ENCODE measurements around the gene TAF12.
"Not testable (repeated sequence)": the region's sequence is repeated elsewhere in the genome, so short reads cannot be mapped to it uniquely, and the experiment has no call there.

Gene TAF12

GRCh38 chr1:28644494-28644893 lies 1.6 kb upstream of the TAF12 start:
- DNase-seq = no peak

- no peak for DNase-seq
These were observed 616 bp downstream of the TAF12 start for GRCh38 chr1:28642056-28642846.

DNA sequence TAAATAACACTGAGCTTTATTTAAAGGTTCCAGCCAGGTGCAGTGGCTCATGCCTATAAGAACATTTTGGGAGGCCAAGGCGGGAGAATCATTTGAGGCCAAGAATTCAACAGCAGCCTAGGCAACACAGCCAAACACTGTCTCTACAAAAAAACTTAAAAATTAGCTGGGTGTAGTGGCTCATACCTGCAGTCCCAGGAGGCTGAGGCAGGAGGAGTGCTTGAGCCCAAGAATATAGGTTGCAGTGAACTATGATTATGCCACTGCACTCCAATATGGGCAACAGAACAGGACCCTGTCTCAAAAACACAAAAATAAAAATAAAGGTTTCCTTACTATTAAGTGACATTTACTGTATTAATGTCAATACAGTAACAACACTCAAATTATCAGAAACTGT lies 2.1 kb downstream of the TAF12 start:
- DNase-seq = no peak

DNA sequence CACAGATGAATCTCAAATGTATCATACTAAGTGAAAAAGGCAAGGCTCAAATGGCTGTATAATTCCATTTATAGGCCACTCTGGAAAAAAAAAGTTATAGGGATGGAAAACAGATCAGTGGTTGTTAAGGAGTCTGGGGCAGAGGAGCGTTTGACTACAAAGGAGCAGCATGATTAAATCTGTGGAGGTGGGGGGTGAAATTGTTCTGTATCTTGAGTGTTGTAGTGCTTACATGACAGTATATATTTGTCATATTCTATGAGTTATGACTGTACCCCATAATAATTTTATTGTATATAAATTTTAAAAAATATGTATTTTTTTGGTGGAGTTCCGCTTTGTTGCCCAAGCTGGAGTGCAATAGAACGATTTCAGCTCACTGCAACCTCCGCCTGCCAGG lies 10.3 kb downstream of the TAF12 start:
- DNase-seq = no peak

DNA sequence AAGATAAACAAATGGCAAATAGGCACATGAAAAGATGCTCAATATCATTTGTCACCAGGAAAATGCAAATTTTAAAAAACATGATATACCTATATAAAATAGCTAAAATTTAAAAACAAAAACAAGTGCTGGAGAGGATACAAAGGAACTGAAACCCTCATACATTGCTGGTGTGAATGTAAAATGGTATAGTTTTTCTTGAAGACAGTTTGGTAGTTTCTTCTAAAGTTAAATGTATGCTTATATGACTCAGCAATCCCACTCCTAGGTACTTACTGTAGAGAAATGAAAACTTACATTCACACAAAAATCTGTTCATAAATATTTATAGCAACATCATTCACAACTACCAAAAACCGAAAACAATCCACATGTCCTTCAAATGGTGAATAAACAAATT lies 11.2 kb downstream of the TAF12 start:
- no peak for DNase-seq

- DNase-seq = no peak
These were observed 29.7 kb downstream of the TAF12 start for GRCh38 chr1:28613175-28613574.

DNA sequence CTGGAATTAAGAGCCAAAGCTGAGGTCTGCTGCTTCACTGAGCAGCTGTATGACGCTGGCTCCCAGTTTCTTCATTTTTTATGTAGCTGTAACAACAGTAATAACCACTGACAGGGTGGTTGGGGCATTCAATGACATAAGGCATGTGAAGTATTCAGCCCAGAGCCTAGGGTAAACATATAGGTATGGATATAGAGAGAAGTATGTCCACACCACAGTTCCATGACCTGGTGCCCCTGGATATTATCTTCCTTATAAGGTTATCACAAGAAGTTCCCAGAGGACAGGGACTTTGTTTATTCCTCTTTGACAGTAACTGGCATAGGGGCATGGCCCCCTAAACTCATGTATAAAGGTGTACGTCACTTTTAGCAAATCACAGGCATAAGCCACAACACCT lies 36.1 kb downstream of the TAF12 start:
- DNase-seq = no peak

- DNase-seq = no peak
These were observed 37.9 kb downstream of the TAF12 start for GRCh38 chr1:28604962-28605361.

- DNase-seq = no peak
These were observed 38.5 kb downstream of the TAF12 start for GRCh38 chr1:28604411-28604810.

DNA sequence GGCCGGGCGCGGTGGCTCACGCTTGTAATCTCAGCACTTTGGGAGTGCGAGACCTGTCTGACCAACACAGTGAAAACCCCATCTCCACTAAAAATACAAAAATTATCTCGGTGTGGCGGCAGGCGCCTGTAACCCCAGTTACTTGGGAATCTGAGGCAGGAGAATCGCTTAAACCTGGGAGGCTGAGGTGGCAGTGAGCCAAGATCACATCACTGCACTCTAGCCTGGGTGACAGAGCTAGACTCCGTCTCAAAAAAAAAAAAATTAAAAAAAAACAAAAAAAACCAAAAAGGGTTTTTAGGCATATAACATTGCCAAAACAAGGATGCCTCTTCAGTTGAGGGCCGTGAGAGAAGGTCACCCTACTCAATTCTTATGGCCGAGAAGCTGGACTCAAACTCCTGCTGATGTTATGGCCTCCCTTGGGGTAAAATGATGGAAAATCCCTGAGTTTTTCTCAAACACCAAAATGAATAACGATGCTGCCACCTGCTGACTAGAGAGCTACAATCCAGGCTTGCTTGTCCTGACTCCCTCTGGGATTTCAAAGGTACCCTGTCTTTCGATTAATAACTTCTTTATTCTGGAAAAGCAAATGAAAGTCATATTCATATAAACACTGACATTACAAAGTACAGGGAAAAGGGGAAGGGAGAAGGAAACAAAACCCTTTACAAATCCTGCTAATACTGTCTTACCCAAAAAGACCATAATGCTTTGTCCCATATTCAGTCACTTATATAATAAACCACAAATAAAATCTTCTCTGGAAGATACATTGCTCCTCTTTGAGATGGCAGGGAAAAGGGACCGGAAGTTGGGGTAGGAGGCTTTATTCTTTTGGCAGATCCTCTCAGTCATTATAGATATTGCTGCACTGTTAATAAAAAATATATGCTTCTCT lies 40.1 kb downstream of the TAF12 start:
- DNase-seq = no peak

DNA sequence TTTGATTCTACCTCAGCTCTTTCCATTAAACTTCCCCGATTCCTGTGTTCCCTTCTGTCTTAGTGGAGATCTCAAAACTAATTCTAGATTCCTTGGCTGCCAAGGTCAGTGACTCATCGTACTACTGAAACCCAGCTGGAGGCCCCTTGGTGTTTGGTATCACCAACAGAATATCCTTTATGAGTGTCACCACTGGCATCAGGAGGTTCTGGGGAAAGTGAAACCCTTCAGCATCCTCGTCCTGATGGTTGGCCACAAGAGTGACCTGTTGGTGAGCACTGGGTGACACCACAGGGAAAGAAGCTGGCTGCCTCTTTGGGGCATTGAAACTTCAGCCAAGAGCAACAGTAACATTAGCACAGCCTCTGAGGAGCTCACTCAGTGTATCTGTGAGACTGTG lies 41.2 kb downstream of the TAF12 start:
- no peak for DNase-seq

DNA sequence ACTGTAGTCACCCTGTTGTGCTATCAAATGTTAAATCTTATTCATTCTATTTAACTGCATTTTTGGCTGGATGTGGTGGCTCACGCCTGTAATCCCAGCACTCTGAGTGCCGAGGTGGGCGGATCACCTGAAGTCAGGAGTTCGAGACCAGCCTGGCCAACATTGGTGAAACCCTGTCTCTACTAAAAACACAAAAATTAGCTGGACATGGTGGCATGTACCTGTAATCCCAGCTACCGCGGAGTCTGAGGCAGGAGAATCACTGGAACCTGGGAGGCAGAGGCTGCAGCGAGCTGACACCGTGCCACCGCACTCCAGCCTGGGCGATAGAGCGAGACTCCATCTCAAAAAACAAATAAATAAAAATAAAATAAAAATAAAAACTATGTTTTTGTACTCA lies 46.6 kb downstream of the TAF12 start:
- DNase-seq = not testable (repeated sequence)

- DNase-seq = no peak
These were observed 47.3 kb downstream of the TAF12 start for GRCh38 chr1:28595412-28596191.

- not testable (repeated sequence) for DNase-seq
These were observed 48.0 kb downstream of the TAF12 start for GRCh38 chr1:28594686-28595411.

- DNase-seq = not testable (repeated sequence)
These were observed 48.9 kb downstream of the TAF12 start for GRCh38 chr1:28593988-28594356.

- DNase-seq = no peak
These were observed 50.4 kb downstream of the TAF12 start for GRCh38 chr1:28592321-28593071.

DNA sequence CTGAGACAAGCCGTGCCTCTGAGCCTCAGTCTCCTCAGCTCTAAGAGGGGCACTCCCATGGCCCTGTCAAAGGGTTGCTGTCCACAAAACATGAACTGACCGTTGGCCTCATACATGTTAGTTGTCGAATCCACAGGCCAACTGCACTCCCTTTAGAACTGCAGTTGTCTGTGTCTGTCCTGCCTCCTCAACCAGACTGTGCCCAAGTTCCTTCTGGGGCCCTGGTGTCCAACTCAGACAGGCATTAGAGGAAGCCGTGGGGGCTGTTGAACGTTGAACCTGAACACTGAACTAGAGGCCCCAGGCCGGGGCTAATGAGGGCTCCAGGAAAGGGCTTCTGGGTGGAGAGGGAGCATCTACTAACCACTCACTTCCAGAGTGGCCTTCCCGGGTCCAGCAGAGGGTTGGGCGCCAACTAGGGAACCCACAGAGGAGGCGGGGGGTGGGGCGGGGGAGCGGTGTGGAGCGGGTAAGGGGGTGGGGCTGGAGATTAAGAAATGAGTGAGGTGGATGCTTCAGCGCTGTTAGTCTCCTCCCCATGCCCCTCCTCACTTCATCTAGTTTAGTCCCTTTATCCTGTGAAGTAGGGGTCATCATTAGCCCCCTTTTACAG lies 51.1 kb downstream of the TAF12 start, which contains the start of gene RAB42:
TSS of gene RAB42 (plus strand) at position 558 of the 613 bp plus-strand sequence. CDS start 247 bp downstream, outside the sequence.
- DNase-seq = no peak

DNA sequence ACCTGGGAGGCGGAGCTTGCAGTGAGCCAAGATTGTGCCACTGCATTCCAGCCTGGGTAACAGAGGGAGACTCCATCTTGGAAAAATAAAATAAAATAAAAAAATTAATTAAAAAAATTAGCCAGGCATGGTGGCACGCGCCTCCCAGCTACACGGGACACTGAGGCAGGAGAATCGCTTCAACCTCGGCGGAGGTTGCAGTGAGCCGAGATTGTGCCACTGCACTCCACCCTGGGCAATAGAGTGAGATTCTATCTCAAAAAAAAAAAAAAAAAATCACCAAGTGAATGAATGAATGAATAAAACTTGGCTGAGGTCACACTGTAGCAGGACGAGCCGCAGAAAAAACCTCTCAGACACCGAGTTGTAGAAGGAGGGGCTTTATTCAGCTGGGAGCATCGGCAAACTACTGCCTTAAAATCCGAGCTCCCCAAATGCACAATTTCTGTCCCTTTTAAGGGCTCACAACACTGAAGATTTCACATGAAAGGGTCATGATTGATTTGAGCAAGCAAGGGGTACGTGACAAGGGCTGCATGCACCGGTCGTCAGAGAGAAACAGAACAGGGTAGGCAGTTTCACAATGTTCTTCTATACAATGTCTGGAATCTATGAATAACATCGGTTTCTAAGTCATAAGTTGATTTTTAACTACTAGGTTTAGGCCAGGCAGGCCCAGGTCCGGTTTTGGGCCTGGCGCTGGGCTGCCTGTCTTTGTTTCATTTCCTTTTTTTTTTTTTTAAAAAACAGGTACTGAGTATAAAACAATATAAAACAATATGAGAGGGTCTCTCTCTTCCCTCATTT lies 56.1 kb downstream of the TAF12 start:
- not testable (repeated sequence) for DNase-seq

GRCh38 chr1:28582248-28582615 lies 60.6 kb downstream of the TAF12 start:
- peak in 1 of 2 experiments; percentile 54 for DNase-seq

GRCh38 chr1:28581531-28582247 lies 61.2 kb downstream of the TAF12 start:
- DNase-seq = peak; percentile 85 to 92

Measured in NCI-H187 (cell line).